ENCODE results near the gene PTPA. TPM values are rescaled to one million over a fixed set of nuclear protein-coding genes. Genes with fewer than 3 reads are reported as not detected.

The PTPA gene
- total RNA-seq, 1 donor from 2014 or later, result 162 TPM

GRCh38 chr9:129069862-129070641 is 41.2 kb upstream of the PTPA start:
- H3K27ac ChIP-seq (replicated peaks), result peak overlapping the region; percentile 92
- H3K4me1 ChIP-seq, result peaks cover 22% of the 10 kb centered on the region
- H3K36me3 ChIP-seq, result peaks cover 49% of the 10 kb centered on the region
- peak overlapping the region; percentile 9 for H3K4me3 ChIP-seq
- no peak for DNase-seq
- intact Hi-C loops (cut with micrococcal nuclease), result no loop called here
- H3K27me3 ChIP-seq (ENCODE audit: low read depth), result no peaks in the 10 kb centered on the region
- TF ChIP-seq, protein P1, sequence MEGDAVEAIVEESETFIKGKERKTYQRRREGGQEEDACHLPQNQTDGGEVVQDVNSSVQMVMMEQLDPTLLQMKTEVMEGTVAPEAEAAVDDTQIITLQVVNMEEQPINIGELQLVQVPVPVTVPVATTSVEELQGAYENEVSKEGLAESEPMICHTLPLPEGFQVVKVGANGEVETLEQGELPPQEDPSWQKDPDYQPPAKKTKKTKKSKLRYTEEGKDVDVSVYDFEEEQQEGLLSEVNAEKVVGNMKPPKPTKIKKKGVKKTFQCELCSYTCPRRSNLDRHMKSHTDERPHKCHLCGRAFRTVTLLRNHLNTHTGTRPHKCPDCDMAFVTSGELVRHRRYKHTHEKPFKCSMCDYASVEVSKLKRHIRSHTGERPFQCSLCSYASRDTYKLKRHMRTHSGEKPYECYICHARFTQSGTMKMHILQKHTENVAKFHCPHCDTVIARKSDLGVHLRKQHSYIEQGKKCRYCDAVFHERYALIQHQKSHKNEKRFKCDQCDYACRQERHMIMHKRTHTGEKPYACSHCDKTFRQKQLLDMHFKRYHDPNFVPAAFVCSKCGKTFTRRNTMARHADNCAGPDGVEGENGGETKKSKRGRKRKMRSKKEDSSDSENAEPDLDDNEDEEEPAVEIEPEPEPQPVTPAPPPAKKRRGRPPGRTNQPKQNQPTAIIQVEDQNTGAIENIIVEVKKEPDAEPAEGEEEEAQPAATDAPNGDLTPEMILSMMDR (IDR thresholded peaks at IDR 0.05; ENCODE audit: borderline replicate concordance), result no peak
- no peaks in the 10 kb centered on the region for H3K9me3 ChIP-seq (replicated peaks)

- Histone ChIP-seq H3K4me1 (peaks cover 22% of the 10 kb centered on the region), H3K36me3 (peaks cover 41% of the 10 kb centered on the region), H3K27ac (replicated peaks) (peak overlapping the region; percentile 92), H3K27me3 (ENCODE audit: low read depth) (no peaks in the 10 kb centered on the region), H3K4me3 (no peak overlapping the region), H3K9me3 (replicated peaks) (no peaks in the 10 kb centered on the region)
- TF ChIP-seq, protein P1 (IDR thresholded peaks at IDR 0.05; ENCODE audit: borderline replicate concordance), result no peak
- no peak for DNase-seq
- intact Hi-C loops (cut with micrococcal nuclease), result no loop called here
Observed at GRCh38 chr9:129070696-129071525, 40.3 kb upstream of the PTPA start.

DNA sequence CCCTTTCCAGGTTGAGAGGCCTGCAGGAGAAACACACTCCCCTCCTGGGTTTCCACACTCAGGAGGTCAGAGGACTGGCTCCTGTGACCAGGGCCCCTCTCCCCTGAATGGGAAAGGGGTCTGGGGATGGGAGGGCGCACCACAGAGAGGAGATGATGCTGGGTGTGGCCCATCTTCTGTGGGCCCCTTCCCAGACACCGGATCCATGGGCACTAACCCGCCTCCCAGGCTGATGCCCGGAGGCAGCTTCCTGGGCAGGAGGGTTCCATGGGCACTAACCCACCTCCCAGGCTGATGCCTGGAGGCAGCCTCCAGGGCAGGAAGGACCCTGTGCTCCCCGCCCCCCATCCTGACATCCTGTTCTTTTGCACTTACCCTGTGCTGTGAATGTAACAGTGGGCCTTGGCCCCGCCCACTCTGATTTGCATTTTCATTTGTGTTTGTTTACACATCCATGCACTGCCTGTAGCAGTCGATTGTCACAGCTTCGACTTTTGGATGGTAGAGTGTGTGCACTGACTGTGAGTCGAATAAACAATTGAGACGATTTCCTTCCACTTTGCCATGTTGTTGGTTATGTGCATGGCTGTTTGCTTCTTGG is 39.6 kb upstream of the PTPA start:
- intact Hi-C loops (cut with micrococcal nuclease), result no loop called here
- TF ChIP-seq, protein P1 (IDR thresholded peaks at IDR 0.05; ENCODE audit: borderline replicate concordance), result no peak
- H3K4me3 ChIP-seq, result no peak overlapping the region

DNA sequence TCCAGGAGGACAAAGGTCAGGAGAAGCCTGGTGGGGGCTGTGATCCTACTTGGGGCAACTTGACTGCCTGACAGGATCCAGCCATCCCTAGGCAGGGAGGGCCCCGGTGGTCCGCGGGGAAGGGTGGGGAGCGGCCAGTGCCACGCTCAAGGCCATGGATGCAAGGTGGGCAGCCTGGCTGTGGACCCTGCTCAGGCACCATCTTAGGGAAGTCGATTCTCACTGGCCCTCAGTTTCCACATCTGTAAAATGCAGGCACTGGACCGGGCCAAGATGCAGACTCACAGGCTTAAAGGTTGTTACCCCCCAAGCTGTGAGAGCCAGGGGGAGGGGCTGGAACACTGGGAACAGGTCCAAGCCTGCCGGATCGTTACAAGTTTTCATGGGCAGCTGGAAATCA is 39.0 kb upstream of the PTPA start:
- Histone ChIP-seq H3K4me1 (peaks cover 22% of the 10 kb centered on the region), H3K4me3 (no peak overlapping the region), H3K36me3 (peaks cover 35% of the 10 kb centered on the region), H3K27ac (replicated peaks) (no peak overlapping the region), H3K9me3 (replicated peaks) (no peaks in the 10 kb centered on the region), H3K27me3 (ENCODE audit: low read depth) (no peaks in the 10 kb centered on the region)
- TF ChIP-seq, protein P1 (IDR thresholded peaks at IDR 0.05; ENCODE audit: borderline replicate concordance), result no peak
- no peak for DNase-seq
- intact Hi-C loops (cut with micrococcal nuclease), result no loop called here

More for the DNA sequence above, 39.6 kb upstream of the PTPA start:
- Histone ChIP-seq H3K27me3 (ENCODE audit: low read depth) (no peaks in the 10 kb centered on the region), H3K4me1 (peaks cover 22% of the 10 kb centered on the region), H3K9me3 (replicated peaks) (no peaks in the 10 kb centered on the region), H3K27ac (replicated peaks) (no peak overlapping the region), H3K36me3 (peaks cover 37% of the 10 kb centered on the region)
- no peak for DNase-seq

GRCh38 chr9:129073404-129073803 is 37.8 kb upstream of the PTPA start:
- Histone ChIP-seq H3K9me3 (replicated peaks) (no peaks in the 10 kb centered on the region), H3K27ac (replicated peaks) (no peak overlapping the region), H3K4me1 (peaks cover 18% of the 10 kb centered on the region), H3K36me3 (peaks cover 23% of the 10 kb centered on the region), H3K4me3 (no peak overlapping the region), H3K27me3 (ENCODE audit: low read depth) (no peaks in the 10 kb centered on the region)
- no peak for DNase-seq
- intact Hi-C loops (cut with micrococcal nuclease), result no loop called here
- TF ChIP-seq, protein P1 (IDR thresholded peaks at IDR 0.05; ENCODE audit: borderline replicate concordance), result no peak
